ENCODE results near the gene PAQR4.

DNA sequence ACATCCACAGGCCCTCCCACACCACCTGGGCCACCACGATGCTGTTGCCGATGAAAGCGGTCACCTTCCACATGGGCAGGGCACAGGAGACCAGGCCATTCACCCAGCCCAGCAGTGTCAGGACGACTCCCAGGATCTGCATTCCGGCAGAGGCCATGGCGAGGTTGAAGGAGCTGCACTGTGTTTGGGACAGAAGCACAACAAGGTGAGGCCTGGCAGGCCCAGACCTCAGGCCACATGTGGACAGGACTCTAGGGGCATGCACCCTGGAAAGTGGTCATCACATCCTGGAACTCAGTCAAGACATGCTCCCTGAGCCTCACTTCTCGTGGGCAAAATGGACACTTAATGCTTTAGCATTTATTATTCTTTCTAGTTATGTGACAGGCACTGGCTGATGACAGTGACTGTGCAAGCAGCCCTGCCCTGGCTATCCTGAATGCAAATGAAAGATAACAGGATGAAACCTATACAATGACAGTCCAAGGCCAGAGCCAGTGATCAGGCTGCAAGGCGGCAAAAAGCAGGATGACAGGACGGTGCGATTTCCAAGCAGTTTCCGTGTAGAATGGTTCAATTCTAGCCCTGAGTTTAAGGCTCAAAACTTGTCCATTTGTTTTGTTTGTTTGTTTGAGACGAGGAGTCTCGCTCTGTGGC, 46.8 kb downstream of the PAQR4 start:
- TF ChIP-seq EZH2phosphoT487 (IDR thresholded peaks at IDR 0.05; ENCODE audit: low read depth) (no peak), CTCF (IDR thresholded peaks at IDR 0.05; ENCODE audit: low read depth, low read length) (no peak)

Data from OCI-LY3 (cell line).